ENCODE measurements around the gene OR6Y1. TPM values are rescaled to one million over a fixed set of nuclear protein-coding genes. Genes with fewer than 3 reads are reported as not detected.
A peak's percentile ranks its signal among the peaks of the same experiment; 100 is the strongest.

OR6Y1 gene
- polyA plus RNA-seq, 4 donors, result not detected

- Histone ChIP-seq H3K4me1 (ENCODE audit: control insufficient read depth in 3 of 3, insufficient read depth in 2 of 3, low read depth in 1 of 3, low read length in 2 of 3) (no peaks in the 10 kb centered on the region), H3K27ac (ENCODE audit: low read depth in 1 of 3, low read length in 2 of 3) (no peak overlapping the region), H3K36me3 (ENCODE audit: control insufficient read depth in 3 of 3, insufficient read depth in 2 of 3, low read depth in 1 of 3, low read length in 3 of 3) (no peaks in the 10 kb centered on the region), H3K9me3 (ENCODE audit: control insufficient read depth in 2 of 2, insufficient read depth in 1 of 2, low read depth in 1 of 2, low read length in 1 of 2) (no peaks in the 10 kb centered on the region), H3K27me3 (ENCODE audit: control insufficient read depth in 3 of 3, insufficient read depth in 3 of 3, low read length in 3 of 3) (no peaks in the 10 kb centered on the region), H3K4me3 (ENCODE audit: low read depth in 1 of 3, low read length in 3 of 3) (no peak overlapping the region)
- FAIRE-seq (no peak), DNase-seq (no peak)
- WGBS, 3 donors, result 29 to 47% (median 32%) methylated on average over 1 of the region's 1 CpG
Observed at GRCh38 chr1:158520021-158520420, 34.2 kb downstream of the OR6Y1 start.

- no peak for DNase-seq
- Histone ChIP-seq H3K4me3 (ENCODE audit: low read depth in 1 of 3, low read length in 3 of 3) (no peak overlapping the region), H3K9me3 (ENCODE audit: control insufficient read depth in 2 of 2, insufficient read depth in 1 of 2, low read depth in 1 of 2, low read length in 1 of 2) (no peaks in the 10 kb centered on the region), H3K27me3 (ENCODE audit: control insufficient read depth in 3 of 3, insufficient read depth in 3 of 3, low read length in 3 of 3) (no peaks in the 10 kb centered on the region), H3K36me3 (ENCODE audit: control insufficient read depth in 3 of 3, insufficient read depth in 2 of 3, low read depth in 1 of 3, low read length in 3 of 3) (no peaks in the 10 kb centered on the region), H3K27ac (ENCODE audit: low read depth in 1 of 3, low read length in 2 of 3) (no peak overlapping the region), H3K4me1 (ENCODE audit: control insufficient read depth in 3 of 3, insufficient read depth in 2 of 3, low read depth in 1 of 3, low read length in 2 of 3) (no peaks in the 10 kb centered on the region)
- FAIRE-seq, result no peak
Observed at GRCh38 chr1:158516966-158517365, 37.2 kb downstream of the OR6Y1 start.

GRCh38 chr1:158509471-158510156 lies 44.6 kb downstream of the OR6Y1 start:
- Histone ChIP-seq H3K27ac (ENCODE audit: low read depth in 1 of 3, low read length in 2 of 3) (no peak overlapping the region), H3K27me3 (ENCODE audit: control insufficient read depth in 3 of 3, insufficient read depth in 3 of 3, low read length in 3 of 3) (no peaks in the 10 kb centered on the region), H3K36me3 (ENCODE audit: control insufficient read depth in 3 of 3, insufficient read depth in 2 of 3, low read depth in 1 of 3, low read length in 3 of 3) (no peaks in the 10 kb centered on the region), H3K4me1 (ENCODE audit: control insufficient read depth in 3 of 3, insufficient read depth in 2 of 3, low read depth in 1 of 3, low read length in 2 of 3) (no peaks in the 10 kb centered on the region), H3K9me3 (ENCODE audit: control insufficient read depth in 2 of 2, insufficient read depth in 1 of 2, low read depth in 1 of 2, low read length in 1 of 2) (no peaks in the 10 kb centered on the region), H3K4me3 (ENCODE audit: low read depth in 1 of 3, low read length in 3 of 3) (no peak overlapping the region)
- WGBS, 3 donors, result 34 to 42% (median 36%) methylated on average over 4 of the region's 4 CpGs
- FAIRE-seq (no peak), DNase-seq (no peak)

DNA sequence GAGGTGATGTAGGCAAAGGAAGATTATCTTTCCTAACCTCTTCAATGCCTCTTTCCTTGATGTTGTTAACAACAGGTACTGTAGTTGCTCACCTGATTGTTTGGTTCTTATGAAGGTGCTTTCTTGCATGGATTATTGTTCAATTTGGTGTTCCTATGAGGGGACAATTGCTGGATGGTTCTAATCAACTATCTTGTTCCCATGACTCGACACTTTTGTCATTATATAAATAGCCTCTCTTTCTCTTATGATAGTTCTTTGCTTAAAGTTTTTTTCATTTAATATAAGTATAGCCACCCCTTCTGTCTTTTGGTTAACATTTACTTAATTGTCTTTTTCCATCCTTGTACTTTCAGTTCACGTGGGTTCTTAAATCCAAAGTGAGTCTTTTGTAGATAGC lies 46.7 kb downstream of the OR6Y1 start:
- no peaks in the 10 kb centered on the region for H3K4me1 ChIP-seq (ENCODE audit: control insufficient read depth in 3 of 3, insufficient read depth in 2 of 3, low read depth in 1 of 3, low read length in 2 of 3)
- no peak overlapping the region for H3K27ac ChIP-seq (ENCODE audit: low read depth in 1 of 3, low read length in 2 of 3)
- FAIRE-seq (no peak), DNase-seq (no peak)
- H3K27me3 ChIP-seq (ENCODE audit: control insufficient read depth in 3 of 3, insufficient read depth in 3 of 3, low read length in 3 of 3), result peaks cover 0 to 2% (median 0%) of the 10 kb centered on the region in 3 donors
- no peak overlapping the region for H3K4me3 ChIP-seq (ENCODE audit: low read depth in 1 of 3, low read length in 3 of 3)
- no peaks in the 10 kb centered on the region for H3K36me3 ChIP-seq (ENCODE audit: control insufficient read depth in 3 of 3, insufficient read depth in 2 of 3, low read depth in 1 of 3, low read length in 3 of 3)
- WGBS, 3 donors, result 68 to 75% (median 75%) methylated on average over 2 of the region's 2 CpGs
- no peaks in the 10 kb centered on the region for H3K9me3 ChIP-seq (ENCODE audit: control insufficient read depth in 2 of 2, insufficient read depth in 1 of 2, low read depth in 1 of 2, low read length in 1 of 2)

GRCh38 chr1:158506369-158506987 lies 47.7 kb downstream of the OR6Y1 start:
- 9 to 25% (median 13%) methylated on average over 1 of the region's 1 CpG for WGBS, 3 donors
- DNase-seq (peak; percentile 10 to 20), FAIRE-seq (no peak)
- H3K9me3 ChIP-seq (ENCODE audit: control insufficient read depth in 2 of 2, insufficient read depth in 1 of 2, low read depth in 1 of 2, low read length in 1 of 2), result peaks cover 0 to 2% of the 10 kb centered on the region in 2 donors
- peaks cover 0 to 3% (median 0%) of the 10 kb centered on the region in 3 donors for H3K27me3 ChIP-seq (ENCODE audit: control insufficient read depth in 3 of 3, insufficient read depth in 3 of 3, low read length in 3 of 3)
- no peaks in the 10 kb centered on the region for H3K4me1 ChIP-seq (ENCODE audit: control insufficient read depth in 3 of 3, insufficient read depth in 2 of 3, low read depth in 1 of 3, low read length in 2 of 3)
- H3K36me3 ChIP-seq (ENCODE audit: control insufficient read depth in 3 of 3, insufficient read depth in 2 of 3, low read depth in 1 of 3, low read length in 3 of 3), result no peaks in the 10 kb centered on the region
- no peak overlapping the region for H3K4me3 ChIP-seq (ENCODE audit: low read depth in 1 of 3, low read length in 3 of 3)
- no peak overlapping the region for H3K27ac ChIP-seq (ENCODE audit: low read depth in 1 of 3, low read length in 2 of 3)

DNA sequence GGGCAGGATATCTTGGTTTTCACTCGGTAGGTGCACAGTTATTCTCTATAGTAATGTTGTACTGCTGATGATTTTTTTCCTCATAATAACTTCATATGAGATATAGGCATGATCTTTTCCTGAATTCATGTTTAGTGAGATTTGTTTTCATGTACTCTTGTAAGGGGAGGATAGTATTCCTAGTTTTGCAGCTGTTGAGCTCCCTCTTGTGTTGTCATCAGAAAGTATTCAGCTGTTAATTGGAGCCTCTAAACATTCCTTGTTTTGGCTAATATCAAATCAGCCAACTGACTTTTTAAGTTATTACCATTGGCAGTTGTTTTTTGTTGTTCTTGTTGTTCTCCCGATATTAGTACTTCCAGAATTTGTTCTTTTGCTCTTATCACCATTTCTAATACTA lies 57.8 kb downstream of the OR6Y1 start:
- WGBS, 3 donors, result 33 to 39% (median 33%) methylated on average over 2 of the region's 2 CpGs
- Histone ChIP-seq H3K36me3 (ENCODE audit: control insufficient read depth in 3 of 3, insufficient read depth in 2 of 3, low read depth in 1 of 3, low read length in 3 of 3) (no peaks in the 10 kb centered on the region), H3K4me1 (ENCODE audit: control insufficient read depth in 3 of 3, insufficient read depth in 2 of 3, low read depth in 1 of 3, low read length in 2 of 3) (no peaks in the 10 kb centered on the region), H3K4me3 (ENCODE audit: low read depth in 1 of 3, low read length in 3 of 3) (no peak overlapping the region), H3K27ac (ENCODE audit: low read depth in 1 of 3, low read length in 2 of 3) (no peak overlapping the region), H3K27me3 (ENCODE audit: control insufficient read depth in 3 of 3, insufficient read depth in 3 of 3, low read length in 3 of 3) (peaks cover 0 to 2% (median 0%) of the 10 kb centered on the region in 3 donors), H3K9me3 (ENCODE audit: control insufficient read depth in 2 of 2, insufficient read depth in 1 of 2, low read depth in 1 of 2, low read length in 1 of 2) (no peaks in the 10 kb centered on the region)
- FAIRE-seq, result no peak
- no peak for DNase-seq

GRCh38 chr1:158494796-158495195 lies 59.4 kb downstream of the OR6Y1 start:
- FAIRE-seq, result no peak

More at GRCh38 chr1:158494796-158495195, 59.4 kb downstream of the OR6Y1 start:
- DNase-seq, result no peak
- no peaks in the 10 kb centered on the region for H3K36me3 ChIP-seq (ENCODE audit: control insufficient read depth in 3 of 3, insufficient read depth in 2 of 3, low read depth in 1 of 3, low read length in 3 of 3)
- H3K27me3 ChIP-seq (ENCODE audit: control insufficient read depth in 3 of 3, insufficient read depth in 3 of 3, low read length in 3 of 3), result no peaks in the 10 kb centered on the region
- no peak overlapping the region for H3K27ac ChIP-seq (ENCODE audit: low read depth in 1 of 3, low read length in 2 of 3)
- no peaks in the 10 kb centered on the region for H3K9me3 ChIP-seq (ENCODE audit: control insufficient read depth in 2 of 2, insufficient read depth in 1 of 2, low read depth in 1 of 2, low read length in 1 of 2)
- 0 to 16% (median 14%) methylated on average over 2 of the region's 2 CpGs for WGBS, 3 donors
- no peaks in the 10 kb centered on the region for H3K4me1 ChIP-seq (ENCODE audit: control insufficient read depth in 3 of 3, insufficient read depth in 2 of 3, low read depth in 1 of 3, low read length in 2 of 3)
- H3K4me3 ChIP-seq (ENCODE audit: low read depth in 1 of 3, low read length in 3 of 3), result no peak overlapping the region
